SK-N-SH treated with all-trans-retinoic acid at 6 μM for 48 hours (cell line): Measurements from ENCODE around the gene ZNF892.

Experiments used
- ATAC-seq: fragments of 200-7000 bp; cut with Tn5 transposase; 3 replicates; pipeline ENCODE4 v1.9.1; 2020; ENCODE audit warnings: mild to moderate bottlenecking, moderate library complexity
- ARNTL ChIP-seq: fragments of 450-650 bp; formaldehyde crosslinking; IDR thresholded peaks from 2 replicates; pipeline ENCODE4 v1.5.0; 2020; ENCODE audit warnings: low read depth, mild to moderate bottlenecking, moderate library complexity, borderline replicate concordance
- BACH2 ChIP-seq: fragments of 250-450 bp; sonication (Bioruptor Pico); IDR thresholded peaks from 2 replicates; pipeline ENCODE4 v1.9.0; 2021; ENCODE audit warnings: mild to moderate bottlenecking, borderline replicate concordance
- CSDC2 ChIP-seq: fragments of 250-450 bp; sonication (Bioruptor Pico); IDR thresholded peaks from 2 replicates; pipeline ENCODE4 v1.5.0; 2020; ENCODE audit warnings: mild to moderate bottlenecking, moderate library complexity
- ESRRG ChIP-seq: fragments of 250-450 bp; sonication (Bioruptor Pico); IDR thresholded peaks from 2 replicates; pipeline ENCODE4 v1.6.1; 2021; ENCODE audit warnings: mild to moderate bottlenecking
- GLIS3 ChIP-seq: fragments of 250-450 bp; sonication (Bioruptor Pico); IDR thresholded peaks from 2 replicates; pipeline ENCODE4 v1.5.0; 2020; ENCODE audit warnings: mild to moderate bottlenecking, moderate library complexity
- ISL1 ChIP-seq: fragments of 250-450 bp; sonication (Bioruptor Pico); IDR thresholded peaks from 2 replicates; pipeline ENCODE4 v2.1.2; 2022; ENCODE audit warnings: mild to moderate bottlenecking, moderate library complexity
- OSR1 ChIP-seq: fragments of 250-450 bp; sonication (Bioruptor Pico); IDR thresholded peaks from 2 replicates; pipeline ENCODE4 v1.8.0; 2022; ENCODE audit warnings: moderate library complexity, mild to moderate bottlenecking, inconsistent platforms
- PPARA ChIP-seq: fragments of 250-450 bp; sonication (Bioruptor Pico); IDR thresholded peaks from 2 replicates; pipeline ENCODE4 v1.5.0; 2020; ENCODE audit warnings: mild to moderate bottlenecking, borderline replicate concordance
- RARB ChIP-seq: fragments of 250-450 bp; sonication (Bioruptor Pico); IDR thresholded peaks from 2 replicates; pipeline ENCODE4 v1.8.0; 2021; ENCODE audit warnings: mild to moderate bottlenecking, moderate library complexity
- SNAI2 ChIP-seq: fragments of 250-450 bp; sonication (Bioruptor Pico); IDR thresholded peaks from 2 replicates; pipeline ENCODE4 v1.5.0; 2020; ENCODE audit warnings: mild to moderate bottlenecking, moderate library complexity
- TCF4 ChIP-seq: fragments of 250-450 bp; sonication (Bioruptor Pico); IDR thresholded peaks from 2 replicates; pipeline ENCODE4 v1.8.0; 2021; ENCODE audit warnings: mild to moderate bottlenecking, moderate library complexity, borderline replicate concordance
- TOX ChIP-seq: fragments of 250-450 bp; sonication (Bioruptor Pico); IDR thresholded peaks from 2 replicates; pipeline ENCODE4 v1.8.0; 2021; ENCODE audit warnings: mild to moderate bottlenecking, moderate library complexity, borderline replicate concordance
- ZC3H10 ChIP-seq: fragments of 250-450 bp; sonication (Bioruptor Pico); IDR thresholded peaks from 2 replicates; pipeline ENCODE4 v1.5.1; 2021; ENCODE audit warnings: mild to moderate bottlenecking, moderate library complexity
- ZFP30 ChIP-seq: fragments of 450-650 bp; formaldehyde crosslinking; IDR thresholded peaks from 2 replicates; pipeline ENCODE4 v1.5.0; 2022; ENCODE audit warnings: mild to moderate bottlenecking, moderate library complexity
- ZNF565 ChIP-seq: fragments of 450-650 bp; formaldehyde crosslinking; conservative IDR thresholded peaks from 2 replicates; pipeline ENCODE4 v1.5.0; 2020; ENCODE audit warnings: low read depth, mild to moderate bottlenecking, moderate library complexity
- ZNF8 ChIP-seq: fragments of 450-650 bp; formaldehyde crosslinking; IDR thresholded peaks from 2 replicates; pipeline ENCODE4 v1.5.0; 2020; ENCODE audit warnings: mild to moderate bottlenecking, moderate library complexity
- TF ChIP-seq, protein P1 (sequence below): fragments of 250-450 bp; sonication (Bioruptor Pico); IDR thresholded peaks from 2 replicates; pipeline ENCODE4 v1.8.0; 2020; ENCODE audit warnings: mild to moderate bottlenecking, moderate library complexity, borderline replicate concordance
- TF ChIP-seq, protein P2 (sequence below): fragments of 250-450 bp; sonication (Bioruptor Pico); IDR thresholded peaks from 2 replicates; pipeline ENCODE4 v1.5.1; 2021; ENCODE audit warnings: mild to moderate bottlenecking, moderate library complexity
- TF ChIP-seq, protein P3 (sequence below): fragments of 250-450 bp; sonication (Bioruptor Pico); IDR thresholded peaks from 2 replicates; pipeline ENCODE4 v1.5.1; 2020; ENCODE audit warnings: low read depth, mild to moderate bottlenecking, moderate library complexity
- TF ChIP-seq, protein P4 (sequence below): fragments of 250-450 bp; sonication (Bioruptor Pico); IDR thresholded peaks from 2 replicates; pipeline ENCODE4 v1.8.0; 2021; ENCODE audit warnings: low read depth, mild to moderate bottlenecking, moderate library complexity, borderline replicate concordance

Gene ZNF892

DNA sequence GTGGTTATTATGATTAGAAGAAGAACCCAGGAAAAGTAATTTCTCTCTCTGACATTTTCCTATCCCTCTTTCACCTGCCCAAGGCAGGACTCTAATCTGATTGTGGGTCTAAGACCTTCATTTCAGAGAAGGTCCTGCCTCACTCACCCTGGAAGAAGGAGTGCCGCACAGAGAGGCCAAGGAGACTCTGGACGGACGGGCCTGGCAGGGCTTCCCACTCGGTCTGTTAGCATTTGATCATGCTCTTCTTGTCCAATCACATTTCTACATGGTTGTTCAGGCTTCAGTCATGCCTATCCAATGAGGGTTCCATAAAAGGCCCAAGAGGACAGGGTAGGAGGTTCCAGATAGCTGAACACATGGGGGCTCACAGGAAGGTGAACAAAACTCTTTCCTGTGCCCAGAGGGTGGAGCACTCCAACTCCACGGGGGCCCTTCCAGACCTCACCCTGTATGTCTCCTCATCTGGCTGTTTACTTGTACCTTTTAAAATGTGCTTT lies 27.0 kb downstream of the ZNF892 start:
- ATAC-seq, result no peak
- TF ChIP-seq, protein P1, sequence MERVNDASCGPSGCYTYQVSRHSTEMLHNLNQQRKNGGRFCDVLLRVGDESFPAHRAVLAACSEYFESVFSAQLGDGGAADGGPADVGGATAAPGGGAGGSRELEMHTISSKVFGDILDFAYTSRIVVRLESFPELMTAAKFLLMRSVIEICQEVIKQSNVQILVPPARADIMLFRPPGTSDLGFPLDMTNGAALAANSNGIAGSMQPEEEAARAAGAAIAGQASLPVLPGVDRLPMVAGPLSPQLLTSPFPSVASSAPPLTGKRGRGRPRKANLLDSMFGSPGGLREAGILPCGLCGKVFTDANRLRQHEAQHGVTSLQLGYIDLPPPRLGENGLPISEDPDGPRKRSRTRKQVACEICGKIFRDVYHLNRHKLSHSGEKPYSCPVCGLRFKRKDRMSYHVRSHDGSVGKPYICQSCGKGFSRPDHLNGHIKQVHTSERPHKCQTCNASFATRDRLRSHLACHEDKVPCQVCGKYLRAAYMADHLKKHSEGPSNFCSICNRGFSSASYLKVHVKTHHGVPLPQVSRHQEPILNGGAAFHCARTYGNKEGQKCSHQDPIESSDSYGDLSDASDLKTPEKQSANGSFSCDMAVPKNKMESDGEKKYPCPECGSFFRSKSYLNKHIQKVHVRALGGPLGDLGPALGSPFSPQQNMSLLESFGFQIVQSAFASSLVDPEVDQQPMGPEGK, result no peak
- TF ChIP-seq TCF4 (CRISPR knock-in tag), result no peak
- TF ChIP-seq, protein P2, sequence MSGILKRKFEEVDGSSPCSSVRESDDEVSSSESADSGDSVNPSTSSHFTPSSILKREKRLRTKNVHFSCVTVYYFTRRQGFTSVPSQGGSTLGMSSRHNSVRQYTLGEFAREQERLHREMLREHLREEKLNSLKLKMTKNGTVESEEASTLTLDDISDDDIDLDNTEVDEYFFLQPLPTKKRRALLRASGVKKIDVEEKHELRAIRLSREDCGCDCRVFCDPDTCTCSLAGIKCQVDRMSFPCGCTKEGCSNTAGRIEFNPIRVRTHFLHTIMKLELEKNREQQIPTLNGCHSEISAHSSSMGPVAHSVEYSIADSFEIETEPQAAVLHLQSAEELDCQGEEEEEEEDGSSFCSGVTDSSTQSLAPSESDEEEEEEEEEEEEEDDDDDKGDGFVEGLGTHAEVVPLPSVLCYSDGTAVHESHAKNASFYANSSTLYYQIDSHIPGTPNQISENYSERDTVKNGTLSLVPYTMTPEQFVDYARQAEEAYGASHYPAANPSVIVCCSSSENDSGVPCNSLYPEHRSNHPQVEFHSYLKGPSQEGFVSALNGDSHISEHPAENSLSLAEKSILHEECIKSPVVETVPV (CRISPR knock-in tag), result no peak
- TF ChIP-seq CSDC2, result no peak
- TF ChIP-seq PPARA, result no peak
- no peak for TF ChIP-seq TOX
- TF ChIP-seq ZC3H10 (CRISPR knock-in tag), result no peak
- no peak for TF ChIP-seq ZFP30 (CRISPR knock-in tag)
- TF ChIP-seq, all 23 proteins: peak for 0

DNA sequence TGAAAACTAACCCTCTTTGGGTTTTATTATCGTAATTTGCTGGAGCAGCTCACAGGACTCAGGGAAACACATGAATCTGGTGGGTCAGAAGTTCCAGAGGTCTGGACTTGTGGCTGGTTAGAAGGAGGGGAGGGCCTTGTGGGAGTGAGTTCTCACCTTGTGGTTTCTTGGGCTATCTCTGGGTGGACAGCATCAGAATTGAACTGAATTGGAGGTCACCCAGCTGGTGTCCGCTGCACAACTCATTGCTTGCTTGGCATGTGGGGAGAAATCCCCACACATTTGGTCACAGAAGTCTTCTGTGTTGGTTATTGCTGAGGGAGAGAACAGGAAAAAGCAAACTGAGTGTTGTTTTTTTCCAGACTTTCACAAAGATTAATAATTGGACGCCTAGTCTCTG lies 27.5 kb downstream of the ZNF892 start:
- TF ChIP-seq OSR1 (CRISPR knock-in tag), result no peak
- TF ChIP-seq ZNF565 (CRISPR knock-in tag), result no peak
- TF ChIP-seq TOX, result no peak
- TF ChIP-seq SNAI2, result no peak
- no peak for TF ChIP-seq ISL1 (CRISPR knock-in tag)
- TF ChIP-seq ARNTL (CRISPR knock-in tag), result no peak
- no peak for TF ChIP-seq ZNF8 (CRISPR knock-in tag)
- TF ChIP-seq, protein P1, result no peak
- no peak for ATAC-seq

DNA sequence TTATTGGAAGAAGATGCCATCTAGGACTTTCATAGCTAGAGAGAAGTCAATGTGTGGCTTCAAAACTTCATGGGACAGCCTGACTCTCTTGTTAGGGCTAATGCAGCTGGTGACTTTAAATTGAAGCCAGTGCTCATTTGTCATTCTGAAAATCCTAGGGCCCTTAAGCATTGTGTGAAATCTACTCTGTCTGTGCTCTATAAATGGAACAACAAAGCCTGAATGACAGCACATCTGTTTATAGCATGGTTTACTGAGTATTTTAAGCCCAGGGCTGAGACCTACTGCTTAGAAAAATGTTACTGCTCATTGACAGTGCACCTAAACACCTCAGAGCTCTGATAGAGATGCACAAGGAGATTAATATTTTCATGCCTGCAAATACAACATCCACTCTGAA lies 30.8 kb downstream of the ZNF892 start:
- TF ChIP-seq ZNF565 (CRISPR knock-in tag) (no peak), RARB (CRISPR knock-in tag) (no peak), ZC3H10 (CRISPR knock-in tag) (no peak), GLIS3 (no peak), BACH2 (CRISPR knock-in tag) (no peak), TCF4 (CRISPR knock-in tag) (no peak), ISL1 (CRISPR knock-in tag) (no peak), PPARA (no peak), ZNF8 (CRISPR knock-in tag) (no peak), ESRRG (no peak), OSR1 (CRISPR knock-in tag) (no peak), ARNTL (CRISPR knock-in tag) (no peak)
- TF ChIP-seq, protein P2 (CRISPR knock-in tag), result no peak
- TF ChIP-seq, protein P3, sequence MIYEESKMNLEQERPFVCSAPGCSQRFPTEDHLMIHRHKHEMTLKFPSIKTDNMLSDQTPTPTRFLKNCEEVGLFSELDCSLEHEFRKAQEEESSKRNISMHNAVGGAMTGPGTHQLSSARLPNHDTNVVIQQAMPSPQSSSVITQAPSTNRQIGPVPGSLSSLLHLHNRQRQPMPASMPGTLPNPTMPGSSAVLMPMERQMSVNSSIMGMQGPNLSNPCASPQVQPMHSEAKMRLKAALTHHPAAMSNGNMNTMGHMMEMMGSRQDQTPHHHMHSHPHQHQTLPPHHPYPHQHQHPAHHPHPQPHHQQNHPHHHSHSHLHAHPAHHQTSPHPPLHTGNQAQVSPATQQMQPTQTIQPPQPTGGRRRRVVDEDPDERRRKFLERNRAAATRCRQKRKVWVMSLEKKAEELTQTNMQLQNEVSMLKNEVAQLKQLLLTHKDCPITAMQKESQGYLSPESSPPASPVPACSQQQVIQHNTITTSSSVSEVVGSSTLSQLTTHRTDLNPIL (CRISPR knock-in tag), result no peak
- TF ChIP-seq, protein P1, result no peak
- TF ChIP-seq, protein P4, sequence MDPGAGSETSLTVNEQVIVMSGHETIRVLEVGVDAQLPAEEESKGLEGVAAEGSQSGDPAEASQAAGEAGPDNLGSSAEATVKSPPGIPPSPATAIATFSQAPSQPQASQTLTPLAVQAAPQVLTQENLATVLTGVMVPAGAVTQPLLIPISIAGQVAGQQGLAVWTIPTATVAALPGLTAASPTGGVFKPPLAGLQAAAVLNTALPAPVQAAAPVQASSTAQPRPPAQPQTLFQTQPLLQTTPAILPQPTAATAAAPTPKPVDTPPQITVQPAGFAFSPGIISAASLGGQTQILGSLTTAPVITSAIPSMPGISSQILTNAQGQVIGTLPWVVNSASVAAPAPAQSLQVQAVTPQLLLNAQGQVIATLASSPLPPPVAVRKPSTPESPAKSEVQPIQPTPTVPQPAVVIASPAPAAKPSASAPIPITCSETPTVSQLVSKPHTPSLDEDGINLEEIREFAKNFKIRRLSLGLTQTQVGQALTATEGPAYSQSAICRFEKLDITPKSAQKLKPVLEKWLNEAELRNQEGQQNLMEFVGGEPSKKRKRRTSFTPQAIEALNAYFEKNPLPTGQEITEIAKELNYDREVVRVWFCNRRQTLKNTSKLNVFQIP (CRISPR knock-in tag), result no peak
- TF ChIP-seq, all 23 proteins: peak for 0
- no peak for ATAC-seq
